HG02970 (cell line): ENCODE data around the gene BCAS1.

ENCODE experiments used
- ATAC-seq: cut with Tn5 transposase; IDR thresholded peaks from one replicate; pipeline ENCODE4 v1.9.1; 2021; ENCODE audit warnings: mild to moderate bottlenecking, moderate library complexity, moderate number of reproducible peaks; ENCODE audit not compliant: unreplicated experiment, low FRiP score

The BCAS1 gene

DNA sequence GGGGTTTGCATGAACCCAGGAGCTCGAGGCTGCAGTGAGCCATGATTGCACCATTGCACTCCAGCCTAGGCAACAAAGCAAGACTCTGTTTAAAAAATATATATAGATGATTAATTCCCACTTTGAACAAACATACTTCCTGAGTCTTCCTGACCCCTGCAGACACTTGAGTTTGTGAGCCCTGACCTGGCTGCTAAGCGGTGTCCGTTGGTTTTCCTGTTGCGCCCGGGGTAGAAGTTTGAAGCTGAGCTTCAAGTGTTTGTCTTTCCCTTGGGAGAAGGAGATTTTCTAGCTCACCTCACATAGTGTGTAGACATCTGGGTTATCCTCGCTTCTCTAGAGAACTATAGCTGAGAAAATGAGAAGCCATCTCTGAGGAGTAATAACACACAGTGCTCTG is 11.7 kb upstream of the BCAS1 start:
- no peak for ATAC-seq

DNA sequence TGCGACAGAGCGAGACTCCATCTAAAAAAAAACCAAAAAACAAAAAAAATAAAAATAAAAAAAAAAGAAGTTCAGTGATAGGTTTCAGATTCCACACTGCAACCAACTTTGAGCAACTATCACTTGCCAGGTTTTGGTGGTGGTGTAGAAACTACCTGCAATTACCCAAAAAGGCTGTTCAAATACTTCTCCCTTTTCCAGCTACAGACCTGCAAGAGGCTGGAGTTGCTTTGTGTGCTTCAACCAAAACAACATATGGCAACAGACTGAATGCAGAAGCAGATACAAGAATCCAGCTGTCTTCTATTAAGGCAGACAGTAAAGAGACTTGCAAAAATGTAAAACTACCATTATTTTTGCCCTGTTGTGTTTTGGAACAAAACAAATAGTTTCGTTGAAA is 9.3 kb upstream of the BCAS1 start:
- no peak for ATAC-seq

GRCh38 chr20:54078296-54078984 is 8.0 kb upstream of the BCAS1 start:
- no peak for ATAC-seq

- ATAC-seq: no peak
Measured at GRCh38 chr20:54076259-54076658, 5.9 kb upstream of the BCAS1 start.

DNA sequence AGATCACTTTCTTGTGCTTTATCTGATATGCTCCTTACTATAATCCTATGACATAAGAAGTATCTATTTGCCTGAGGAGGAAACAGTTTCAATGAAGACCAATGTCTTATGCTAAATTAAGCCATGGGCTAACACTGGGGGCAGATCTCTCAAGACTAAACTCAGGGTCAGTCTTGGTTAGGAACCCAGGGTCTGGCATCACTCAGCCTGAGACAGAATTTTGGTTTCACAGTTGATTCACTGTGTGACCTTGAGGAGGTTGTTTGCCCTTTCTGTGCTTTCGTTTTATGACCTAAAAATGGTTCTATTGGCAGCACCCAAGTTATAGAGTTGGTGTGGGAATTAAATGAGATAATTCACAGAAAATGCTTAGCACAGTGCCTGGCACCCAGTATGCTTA is 4.9 kb upstream of the BCAS1 start:
- no peak for ATAC-seq

- no peak for ATAC-seq
Measured at GRCh38 chr20:54074511-54074910, 4.1 kb upstream of the BCAS1 start.

- no peak for ATAC-seq
Measured at GRCh38 chr20:54073288-54073687, 2.9 kb upstream of the BCAS1 start.

- ATAC-seq: no peak
Measured at GRCh38 chr20:54069501-54069971, 858 bp downstream of the BCAS1 start.

- no peak for ATAC-seq
Measured at GRCh38 chr20:54068966-54069365, 1.4 kb downstream of the BCAS1 start.

GRCh38 chr20:54068495-54068894 is 1.9 kb downstream of the BCAS1 start:
- no peak for ATAC-seq

- ATAC-seq: peak; percentile 62
Measured at GRCh38 chr20:54067606-54068174, 2.7 kb downstream of the BCAS1 start.

DNA sequence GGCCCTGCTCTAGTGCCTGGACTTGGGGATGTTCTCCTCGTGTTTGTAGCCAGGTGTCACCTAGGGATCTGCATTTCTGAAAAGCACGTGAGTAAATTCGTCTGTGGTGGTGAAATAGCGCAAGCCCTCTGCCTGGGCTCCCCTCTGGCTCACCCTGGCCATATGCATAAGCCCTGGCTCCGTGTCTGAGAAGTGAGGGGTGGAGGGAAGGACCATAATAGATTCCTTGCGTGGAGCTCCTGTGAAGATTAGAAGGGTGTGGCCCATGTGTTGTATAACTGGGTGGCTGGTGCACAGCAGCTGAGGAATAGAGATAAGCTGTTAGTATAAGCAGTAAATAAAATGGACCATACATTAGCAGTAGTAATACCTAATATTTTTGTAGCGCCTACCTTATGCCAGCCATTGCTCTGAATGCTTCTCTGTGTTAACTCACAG is 4.8 kb downstream of the BCAS1 start:
- no peak for ATAC-seq

- ATAC-seq: no peak
Measured at GRCh38 chr20:54064939-54065338, 5.5 kb downstream of the BCAS1 start.

GRCh38 chr20:54063992-54064676 is 6.3 kb downstream of the BCAS1 start:
- ATAC-seq: no peak

GRCh38 chr20:54063580-54063979 is 6.8 kb downstream of the BCAS1 start:
- ATAC-seq: no peak

- no peak for ATAC-seq
Measured at GRCh38 chr20:54062812-54063280, 7.5 kb downstream of the BCAS1 start.

GRCh38 chr20:54061101-54061881 is 9.1 kb downstream of the BCAS1 start:
- ATAC-seq: no peak

- ATAC-seq: no peak
Measured at GRCh38 chr20:54059691-54060364, 10.6 kb downstream of the BCAS1 start.

GRCh38 chr20:54058420-54059139 is 11.8 kb downstream of the BCAS1 start:
- ATAC-seq: no peak
